ENCODE measurements around the gene DNAJC27. TPM values are rescaled to one million over a fixed set of nuclear protein-coding genes. Genes with fewer than 3 reads are reported as not detected.
"Not testable (repeated sequence)": the region's sequence is repeated elsewhere in the genome, so short reads cannot be mapped to it uniquely, and the experiment has no call there.

The DNAJC27 gene
- total RNA-seq, 4 donors from 2014 or later: 7.1 to 14.2 (median 8.6) TPM

DNA sequence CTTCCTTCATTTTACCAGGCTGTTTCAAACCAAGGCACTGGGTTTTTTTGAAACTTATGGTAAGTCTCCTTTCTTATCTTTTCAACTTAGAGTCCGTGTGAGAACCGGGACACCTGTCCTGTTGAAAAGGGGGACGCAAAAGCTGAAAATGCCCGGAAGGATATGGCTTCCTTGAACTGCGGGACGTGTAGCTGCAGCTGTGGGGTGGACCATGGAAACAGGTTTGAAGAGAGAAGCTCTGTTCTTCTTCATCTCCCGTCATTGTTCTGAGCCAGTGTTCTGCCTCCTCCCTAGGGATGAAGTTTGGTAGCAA, 29.5 kb upstream of the DNAJC27 start:
- WGBS, 2 donors (ENCODE audit: low coverage in 1 of 2): 88 to 91% methylated on average over 6 of the region's 7 CpGs
- Histone ChIP-seq H3K27me3 (no peaks in the 10 kb centered on the region), H3K36me3 (peaks cover 0 to 5% of the 10 kb centered on the region in 2 donors), H3K27ac (no peak overlapping the region), H3K9me3 (no peaks in the 10 kb centered on the region), H3K4me3 (no peak overlapping the region), H3K4me1 (peaks cover 0 to 14% (median 0%) of the 10 kb centered on the region in 3 donors)
- TF ChIP-seq EP300 (IDR thresholded peaks at IDR 0.05) (no peak), CTCF (IDR thresholded peaks at IDR 0.05) (no peak), POLR2A (IDR thresholded peaks at IDR 0.05) (no peak), POLR2AphosphoS5 (IDR thresholded peaks at IDR 0.05) (no peak)
- no peak for ATAC-seq

DNA sequence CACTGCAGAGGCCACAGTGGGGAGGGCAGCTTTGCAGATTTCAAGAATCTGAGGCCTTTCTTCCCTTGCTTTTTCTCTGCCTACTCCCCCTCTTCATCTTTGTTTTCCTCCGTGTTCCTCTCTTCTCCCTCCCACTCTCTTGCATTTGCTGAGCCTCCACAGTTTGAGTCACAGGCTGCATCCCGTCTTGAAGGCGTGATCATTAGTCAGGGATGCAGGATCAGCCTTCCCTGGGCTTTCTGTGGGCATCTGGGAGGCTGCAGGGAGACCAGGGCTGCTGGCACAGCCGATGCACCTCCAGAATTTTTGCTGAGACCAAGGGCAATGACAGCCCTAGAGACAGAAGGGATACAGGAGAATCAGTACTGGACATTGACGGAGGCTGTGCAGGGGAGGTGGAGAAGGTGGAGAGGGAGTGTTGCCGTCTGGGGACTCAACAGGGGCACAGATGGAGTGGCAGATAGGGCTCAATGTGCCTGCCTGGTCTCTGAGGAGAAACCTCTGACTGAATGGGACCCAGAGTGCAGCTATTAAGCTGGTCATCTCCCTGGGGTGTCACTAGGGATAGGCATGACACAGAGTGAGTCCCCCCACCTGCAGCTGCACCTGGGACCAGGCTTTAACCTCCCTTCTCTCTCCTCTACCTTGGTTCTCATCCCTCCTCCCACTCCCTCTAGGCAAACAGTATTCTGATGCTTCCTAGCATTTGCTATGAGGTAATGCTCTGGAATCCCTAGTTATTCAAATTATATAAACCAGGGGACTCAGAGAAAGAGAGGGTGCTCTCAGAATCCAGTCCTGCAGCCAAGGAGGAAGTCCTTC, 29.0 kb upstream of the DNAJC27 start:
- no peak overlapping the region for H3K27ac ChIP-seq
- WGBS, 2 donors (ENCODE audit: low coverage in 1 of 2): 36 to 80% methylated on average over 1 to 4 of the region's 6 CpGs
- no peaks in the 10 kb centered on the region for H3K27me3 ChIP-seq
- TF ChIP-seq POLR2AphosphoS5 (IDR thresholded peaks at IDR 0.05): no peak
- TF ChIP-seq EP300 (IDR thresholded peaks at IDR 0.05): no peak
- TF ChIP-seq POLR2A (IDR thresholded peaks at IDR 0.05): no peak
- TF ChIP-seq CTCF (IDR thresholded peaks at IDR 0.05): no peak
- no peak overlapping the region for H3K4me3 ChIP-seq
- H3K9me3 ChIP-seq: no peaks in the 10 kb centered on the region
- H3K36me3 ChIP-seq: peaks cover 0 to 5% of the 10 kb centered on the region in 2 donors
- no peak for ATAC-seq
- peaks cover 0 to 14% (median 0%) of the 10 kb centered on the region in 3 donors for H3K4me1 ChIP-seq

DNA sequence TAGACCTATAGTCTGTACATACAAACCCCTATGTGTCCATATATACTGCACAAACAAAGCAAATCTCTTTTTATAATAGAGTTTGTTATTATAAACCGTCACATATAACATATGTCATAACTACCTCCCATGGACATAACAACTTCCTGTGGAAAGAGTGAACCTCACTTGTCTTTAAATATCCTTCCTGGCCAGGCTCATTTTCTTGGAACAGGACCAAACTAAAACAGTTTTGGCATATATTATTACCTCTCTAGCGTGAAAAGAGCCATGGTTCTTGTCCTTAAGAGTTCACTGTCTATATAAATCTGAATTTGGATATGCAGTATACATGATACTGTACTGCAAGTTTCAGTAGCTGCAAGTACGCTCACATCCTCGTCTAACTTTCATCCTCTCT, 28.3 kb upstream of the DNAJC27 start:
- WGBS, 2 donors (ENCODE audit: low coverage in 1 of 2): 20 to 31% methylated on average over 4 of the region's 4 CpGs
- no peaks in the 10 kb centered on the region for H3K9me3 ChIP-seq
- TF ChIP-seq POLR2AphosphoS5 (IDR thresholded peaks at IDR 0.05) (no peak), CTCF (IDR thresholded peaks at IDR 0.05) (no peak), POLR2A (IDR thresholded peaks at IDR 0.05) (no peak), EP300 (IDR thresholded peaks at IDR 0.05) (no peak)
- peaks cover 0 to 2% of the 10 kb centered on the region in 2 donors for H3K36me3 ChIP-seq
- no peak for ATAC-seq
- H3K4me1 ChIP-seq: peaks cover 0 to 14% (median 0%) of the 10 kb centered on the region in 3 donors
- H3K27ac ChIP-seq: no peak overlapping the region
- H3K4me3 ChIP-seq: no peak overlapping the region
- H3K27me3 ChIP-seq: no peaks in the 10 kb centered on the region

DNA sequence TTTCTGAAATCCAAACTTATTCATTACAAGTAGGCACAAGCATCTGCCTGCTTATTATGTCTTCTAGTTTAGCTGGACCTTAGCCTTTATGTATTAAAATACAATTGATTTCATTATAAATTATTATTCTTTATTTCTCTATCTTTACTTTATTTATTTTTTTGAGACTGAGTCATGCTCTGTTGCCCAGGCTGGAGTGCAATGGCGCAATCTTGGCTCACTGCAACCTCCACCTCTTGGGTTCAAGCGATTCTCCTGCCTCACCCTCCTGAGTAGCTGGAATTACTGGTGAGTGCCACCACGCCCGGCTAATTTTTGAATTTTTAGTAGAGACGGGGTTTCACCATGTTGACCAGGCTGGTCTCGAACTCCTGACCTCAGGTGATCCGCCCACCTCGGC, 27.3 kb upstream of the DNAJC27 start:
- not testable (repeated sequence) for H3K27me3 ChIP-seq, H3K4me3 ChIP-seq, H3K9me3 ChIP-seq, H3K36me3 ChIP-seq, ATAC-seq, H3K27ac ChIP-seq
- WGBS, 2 donors (ENCODE audit: low coverage in 1 of 2): 84 to 94% methylated on average over 7 to 8 of the region's 8 CpGs
- peaks cover 0 to 14% (median 0%) of the 10 kb centered on the region in 3 donors for H3K4me1 ChIP-seq

DNA sequence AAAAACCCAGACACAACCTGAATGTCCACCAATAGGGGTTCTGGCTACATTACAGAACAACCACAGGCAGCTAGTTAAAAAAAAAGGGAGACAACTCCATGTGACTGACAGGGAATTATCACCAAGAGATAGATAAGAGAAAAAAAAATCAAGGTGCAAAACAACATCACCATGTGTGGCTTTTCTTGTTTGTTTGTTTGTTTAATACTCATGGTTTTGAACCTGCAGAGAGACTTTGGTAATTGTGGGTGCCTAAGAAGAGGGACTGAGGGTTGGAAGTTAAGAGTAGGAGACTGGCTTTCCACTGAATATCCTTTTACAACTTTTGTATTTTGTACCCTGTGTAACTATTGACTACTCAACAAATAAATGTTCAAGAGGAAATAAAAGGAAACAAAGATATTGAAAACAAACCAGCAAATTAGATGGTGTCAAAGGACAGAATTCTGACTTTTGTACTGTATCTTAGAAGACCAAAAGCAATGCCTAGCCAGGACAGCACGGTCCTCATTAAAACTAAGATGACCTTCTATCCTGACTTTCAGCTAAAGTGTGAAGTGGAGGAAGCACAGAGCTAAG, 22.5 kb upstream of the DNAJC27 start:
- Histone ChIP-seq H3K4me3 (no peak overlapping the region), H3K27me3 (no peaks in the 10 kb centered on the region), H3K27ac (no peak overlapping the region), H3K9me3 (no peaks in the 10 kb centered on the region), H3K4me1 (no peaks in the 10 kb centered on the region), H3K36me3 (no peaks in the 10 kb centered on the region)
- TF ChIP-seq CTCF (IDR thresholded peaks at IDR 0.05) (no peak), POLR2AphosphoS5 (IDR thresholded peaks at IDR 0.05) (no peak), EP300 (IDR thresholded peaks at IDR 0.05) (no peak), POLR2A (IDR thresholded peaks at IDR 0.05) (no peak)
- no peak for ATAC-seq
- WGBS, 2 donors (ENCODE audit: low coverage in 1 of 2): 60% methylated on average over 1 of the region's 1 CpG; no CpG with 5 or more reads in 1 of the 2 donors

Measured in gastroesophageal sphincter (tissue), 4 donors.